ENCODE results near the gene GOLGA2.

Gene GOLGA2

GRCh38 chr9:128213746-128214497, 61.9 kb downstream of the GOLGA2 start:
- H3K27ac ChIP-seq: no peak overlapping the region
- TF ChIP-seq ZFX (IDR thresholded peaks at IDR 0.05) (no peak), CTCF (conservative IDR thresholded peaks at IDR 0.05) (no peak)

- H3K27ac ChIP-seq: no peak overlapping the region
- TF ChIP-seq CTCF (conservative IDR thresholded peaks at IDR 0.05) (no peak), ZFX (IDR thresholded peaks at IDR 0.05) (no peak)
Measured at GRCh38 chr9:128211981-128212281, 63.9 kb downstream of the GOLGA2 start.

- H3K27ac ChIP-seq: no peak overlapping the region
- TF ChIP-seq ZFX (IDR thresholded peaks at IDR 0.05): no peak
Measured at GRCh38 chr9:128211186-128211980, 64.4 kb downstream of the GOLGA2 start.

- TF ChIP-seq ZFX (IDR thresholded peaks at IDR 0.05) (no peak), CTCF (conservative IDR thresholded peaks at IDR 0.05) (no peak)
- H3K27ac ChIP-seq: no peak overlapping the region
Measured at GRCh38 chr9:128208946-128209669, 66.7 kb downstream of the GOLGA2 start.

GRCh38 chr9:128208386-128208785, 67.4 kb downstream of the GOLGA2 start:
- no peak overlapping the region for H3K27ac ChIP-seq
- no peak for TF ChIP-seq CTCF (conservative IDR thresholded peaks at IDR 0.05)
- no peak for TF ChIP-seq ZFX (IDR thresholded peaks at IDR 0.05)

GRCh38 chr9:128206916-128207910, 68.6 kb downstream of the GOLGA2 start:
- no peak overlapping the region for H3K27ac ChIP-seq
- TF ChIP-seq ZFX (IDR thresholded peaks at IDR 0.05) (no peak), CTCF (conservative IDR thresholded peaks at IDR 0.05) (no peak)

GRCh38 chr9:128206484-128206883, 69.3 kb downstream of the GOLGA2 start:
- TF ChIP-seq ZFX (IDR thresholded peaks at IDR 0.05): no peak
- H3K27ac ChIP-seq: no peak overlapping the region
